Astrocyte (in vitro differentiated cells and primary cell): ENCODE data around the gene IGF1. TPM values are rescaled to one million over a fixed set of nuclear protein-coding genes. Genes with fewer than 3 reads are reported as not detected.
"Not testable (repeated sequence)": the region's sequence is repeated elsewhere in the genome, so short reads cannot be mapped to it uniquely, and the experiment has no call there.

ENCODE experiments used
- DNase-seq: peaks from one replicate; pipeline ENCODE4 v3.0.0-alpha.2; 2010; ENCODE audit warnings: low read depth
- FAIRE-seq: peaks from 2 replicates; lab custom pipeline; 2011; peaks lifted over from hg19 to GRCh38; lab: Jason Lieb, UNC
- H2AFZ ChIP-seq: 2 replicates; pipeline ENCODE4 v1.6.0; 2012; ENCODE audit warnings: low read depth, low read length, inconsistent platforms
- H3K27ac ChIP-seq: 2 replicates; pipeline ENCODE4 v1.5.1; 2011; ENCODE audit warnings: low read depth, low read length, inconsistent platforms
- H3K27me3 ChIP-seq: 2 replicates; pipeline ENCODE4 v1.6.0; 2011; ENCODE audit warnings: low read length, inconsistent platforms; ENCODE audit not compliant: insufficient read depth
- H3K36me3 ChIP-seq: 2 replicates; pipeline ENCODE4 v1.5.1; 2011; ENCODE audit warnings: low read length, inconsistent platforms; ENCODE audit not compliant: insufficient read depth
- H3K4me1 ChIP-seq: 2 replicates; pipeline ENCODE4 v1.5.1; 2011; ENCODE audit warnings: low read length, inconsistent platforms; ENCODE audit not compliant: insufficient read depth
- H3K4me2 ChIP-seq: 2 replicates; pipeline ENCODE4 v1.6.0; 2012; ENCODE audit warnings: low read length, inconsistent platforms
- H3K4me3 ChIP-seq: 2 replicates; pipeline ENCODE4 v1.5.1; 2011; ENCODE audit warnings: low read depth, mild to moderate bottlenecking, low read length, inconsistent platforms; ENCODE audit not compliant: insufficient read depth
- H3K79me2 ChIP-seq: 2 replicates; pipeline ENCODE4 v1.6.0; 2012; ENCODE audit warnings: mild to moderate bottlenecking, low read length, inconsistent platforms; ENCODE audit not compliant: insufficient read depth
- H3K9ac ChIP-seq: 2 replicates; pipeline ENCODE4 v1.6.0; 2012; ENCODE audit warnings: mild to moderate bottlenecking, low read length, inconsistent platforms
- H3K9me3 ChIP-seq: 2 replicates; pipeline ENCODE4 v1.5.1; 2012; ENCODE audit warnings: low read depth, mild to moderate bottlenecking, low read length, inconsistent platforms; ENCODE audit not compliant: insufficient read depth
- H4K20me1 ChIP-seq: 2 replicates; pipeline ENCODE4 v1.6.0; 2012; ENCODE audit warnings: low read length, inconsistent platforms; ENCODE audit not compliant: insufficient read depth
- H3K27ac Mint-ChIP-seq: one replicate; pipeline ENCODE4 v1.8.0; 2021; ENCODE audit warnings: mild to moderate bottlenecking, mixed read lengths; ENCODE audit not compliant: unreplicated experiment
- H3K27me3 Mint-ChIP-seq: one replicate; pipeline ENCODE4 v1.8.0; 2021; ENCODE audit warnings: low read depth, mixed read lengths; ENCODE audit not compliant: unreplicated experiment
- H3K36me3 Mint-ChIP-seq: one replicate; pipeline ENCODE4 v1.8.0; 2021; ENCODE audit warnings: low read depth, mixed read lengths; ENCODE audit not compliant: unreplicated experiment
- H3K4me1 Mint-ChIP-seq: one replicate; pipeline ENCODE4 v1.8.0; 2021; ENCODE audit warnings: low read depth, mixed read lengths; ENCODE audit not compliant: unreplicated experiment
- H3K4me3 Mint-ChIP-seq: one replicate; pipeline ENCODE4 v1.8.0; 2021; ENCODE audit warnings: mild to moderate bottlenecking, moderate library complexity, mixed read lengths; ENCODE audit not compliant: unreplicated experiment
- H3K9me3 Mint-ChIP-seq: one replicate; pipeline ENCODE4 v1.8.0; 2021; ENCODE audit warnings: mild to moderate bottlenecking, mixed read lengths; ENCODE audit not compliant: unreplicated experiment
- CTCF ChIP-seq: IDR thresholded peaks from 2 replicates; pipeline ENCODE4 v1.5.1; 2011; ENCODE audit warnings: low read depth, mild to moderate bottlenecking, inconsistent platforms, low read length, moderate library complexity; ENCODE audit not compliant: insufficient read depth
- EZH2 ChIP-seq: IDR thresholded peaks from 2 replicates; pipeline ENCODE4 v1.6.1; 2012; ENCODE audit warnings: mild to moderate bottlenecking, low read length, inconsistent platforms; ENCODE audit not compliant: insufficient read depth
- total RNA-seq: library from RNA; stranded (reverse); gene quantifications from 2 replicates; pipeline ENCODE4 v1.2.1, GENCODE V29; 2021

The IGF1 gene
- total RNA-seq, 1 donor from 2014 or later = 1.9 TPM

- H3K27ac ChIP-seq, H3K9ac ChIP-seq, H3K27me3 ChIP-seq, H3K27ac Mint-ChIP-seq, H3K9me3 Mint-ChIP-seq, H3K79me2 ChIP-seq, H3K4me2 ChIP-seq, H3K9me3 ChIP-seq, H3K36me3 ChIP-seq, DNase-seq, H3K4me1 Mint-ChIP-seq, FAIRE-seq, H3K4me1 ChIP-seq, H3K36me3 Mint-ChIP-seq, H3K4me3 ChIP-seq, H3K27me3 Mint-ChIP-seq, H4K20me1 ChIP-seq, H2AFZ ChIP-seq: not testable (repeated sequence)
- peak overlapping the region; percentile 23 for H3K4me3 Mint-ChIP-seq
These were observed 32.9 kb downstream of the IGF1 start for GRCh38 chr12:102447426-102447825.

- Histone ChIP-seq H3K4me1 (no peaks in the 10 kb centered on the region), H3K4me3 (no peak overlapping the region), H3K79me2 (no peaks in the 10 kb centered on the region), H3K36me3 (no peaks in the 10 kb centered on the region), H3K9me3 (no peaks in the 10 kb centered on the region), H3K27ac (no peak overlapping the region), H3K4me2 (no peak overlapping the region), H3K27me3 (no peaks in the 10 kb centered on the region), H2AFZ (no peak overlapping the region), H3K9ac (no peak overlapping the region), H4K20me1 (no peaks in the 10 kb centered on the region)
- H3K9me3 Mint-ChIP-seq = peaks cover 2% of the 10 kb centered on the region
- TF ChIP-seq CTCF (no peak), EZH2 (no peak)
- no peak for DNase-seq
- H3K27ac Mint-ChIP-seq = no peak overlapping the region
- FAIRE-seq = no peak
- no peaks in the 10 kb centered on the region for H3K4me1 Mint-ChIP-seq
- no peaks in the 10 kb centered on the region for H3K27me3 Mint-ChIP-seq
- no peak overlapping the region for H3K4me3 Mint-ChIP-seq
- H3K36me3 Mint-ChIP-seq = no peaks in the 10 kb centered on the region
These were observed 35.7 kb downstream of the IGF1 start for GRCh38 chr12:102444707-102445106.

DNA sequence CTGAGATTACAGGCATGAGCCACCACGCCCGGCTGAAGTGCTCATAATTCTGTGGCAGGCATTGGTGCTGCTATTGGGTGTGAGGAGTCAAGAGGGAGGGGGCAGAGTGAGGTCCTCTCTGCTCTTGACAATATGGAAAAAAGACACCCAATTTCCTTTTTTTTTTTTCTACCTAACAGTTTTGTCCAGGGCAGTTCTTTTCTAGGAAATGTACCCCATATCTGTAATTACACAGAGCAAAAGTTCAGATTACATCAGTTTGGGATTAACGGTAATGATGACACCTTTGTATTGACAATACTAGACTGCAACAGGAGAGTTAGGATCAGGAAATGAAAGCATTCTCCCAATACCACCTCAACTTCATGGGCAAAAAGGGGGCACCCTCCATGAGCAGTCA, 36.3 kb downstream of the IGF1 start:
- FAIRE-seq = no peak

More for the DNA sequence above, 36.3 kb downstream of the IGF1 start:
- H3K36me3 Mint-ChIP-seq = no peaks in the 10 kb centered on the region
- no peak overlapping the region for H3K4me2 ChIP-seq
- H3K27ac Mint-ChIP-seq = no peak overlapping the region
- H3K4me1 Mint-ChIP-seq = no peaks in the 10 kb centered on the region
- no peak overlapping the region for H3K4me3 ChIP-seq
- no peaks in the 10 kb centered on the region for H3K9me3 ChIP-seq
- TF ChIP-seq EZH2 = no peak
- no peak for TF ChIP-seq CTCF
- no peaks in the 10 kb centered on the region for H3K36me3 ChIP-seq
- H3K27me3 ChIP-seq = no peaks in the 10 kb centered on the region
- no peak for DNase-seq
- H3K9ac ChIP-seq = no peak overlapping the region
- H3K27ac ChIP-seq = no peak overlapping the region
- no peak overlapping the region for H3K4me3 Mint-ChIP-seq
- H2AFZ ChIP-seq = no peak overlapping the region
- H3K9me3 Mint-ChIP-seq = peaks cover 2% of the 10 kb centered on the region
- peaks cover under 1% of the 10 kb centered on the region for H3K4me1 ChIP-seq
- no peaks in the 10 kb centered on the region for H3K27me3 Mint-ChIP-seq
- no peaks in the 10 kb centered on the region for H3K79me2 ChIP-seq
- no peaks in the 10 kb centered on the region for H4K20me1 ChIP-seq
